ENCODE measurements around the gene PARS2. TPM values are rescaled to one million over a fixed set of nuclear protein-coding genes. Genes with fewer than 3 reads are reported as not detected.

The PARS2 gene
- total and polyA plus RNA-seq, 3 experiments from 2014 or later, result 3.2 to 8.2 (median 7.9) TPM

DNA sequence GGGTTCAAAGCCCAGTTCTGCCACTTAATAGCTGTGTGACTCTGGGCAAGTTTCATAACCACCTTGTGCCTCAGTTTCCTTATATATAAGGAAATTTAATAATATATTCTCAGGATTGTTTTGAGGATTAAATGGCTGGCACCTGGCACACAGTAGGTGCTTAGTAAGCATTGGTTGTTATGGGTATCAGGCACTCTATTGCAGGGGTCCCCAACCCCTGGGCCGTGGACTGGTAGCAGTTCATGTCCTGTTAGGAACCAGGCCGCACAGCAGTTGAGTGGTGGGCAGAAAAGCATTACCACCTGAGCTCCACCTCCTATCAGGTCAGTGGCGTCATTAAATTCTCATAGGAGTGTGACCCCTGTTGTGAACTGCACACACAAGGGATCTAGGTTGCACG is 18.5 kb downstream of the PARS2 start:
- ChIA-PET POLR2A (no interaction called here), CTCF (no interaction called here)
- peaks cover 0 to 32% (median 11%) of the 10 kb centered on the region in 3 donors for H3K36me3 Mint-ChIP-seq
- no peak for DNase-seq
- no peaks in the 10 kb centered on the region for H3K9me3 ChIP-seq (ENCODE audit: low read length)
- H3K9me3 Mint-ChIP-seq, result no peaks in the 10 kb centered on the region
- no peak overlapping the region for H3K27ac ChIP-seq (ENCODE audit: low read depth, low read length)
- peaks cover 16% of the 10 kb centered on the region for H3K36me3 ChIP-seq (ENCODE audit: insufficient read depth, low read length)
- no peaks in the 10 kb centered on the region for H3K27me3 Mint-ChIP-seq
- H3K27ac Mint-ChIP-seq, result no peak overlapping the region
- no peaks in the 10 kb centered on the region for H3K4me1 Mint-ChIP-seq
- H3K4me1 ChIP-seq (ENCODE audit: insufficient read depth, low read length), result no peaks in the 10 kb centered on the region
- no peak overlapping the region for H3K4me3 ChIP-seq (ENCODE audit: low read length)
- H3K4me3 Mint-ChIP-seq, result no peak overlapping the region
- H3K27me3 ChIP-seq (ENCODE audit: insufficient read depth, low read length, poor library complexity, severe bottlenecking), result no peaks in the 10 kb centered on the region

DNA sequence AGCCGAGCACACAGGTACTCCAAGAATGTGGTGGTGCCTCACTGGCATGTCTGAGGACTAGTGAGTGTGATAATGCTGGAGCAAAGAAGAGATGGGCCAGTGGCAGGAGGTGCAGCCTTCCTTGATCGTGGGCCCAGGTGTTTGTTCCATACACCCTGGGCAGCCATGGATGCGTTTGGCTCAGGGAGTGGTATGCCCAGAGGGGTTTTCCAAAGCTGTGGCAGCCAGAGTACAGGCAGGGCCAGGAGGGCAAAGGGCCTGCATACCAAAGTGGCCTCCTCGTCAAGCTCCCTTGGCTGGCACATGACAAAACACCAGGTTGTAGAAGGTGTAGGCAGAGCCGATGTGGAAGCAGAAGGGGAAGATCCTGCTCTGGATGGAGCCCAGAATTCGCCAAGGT is 19.0 kb downstream of the PARS2 start:
- Histone ChIP-seq H3K9me3 (ENCODE audit: low read length) (no peaks in the 10 kb centered on the region), H3K4me1 (ENCODE audit: insufficient read depth, low read length) (no peaks in the 10 kb centered on the region), H3K4me3 (ENCODE audit: low read length) (no peak overlapping the region), H3K27ac (ENCODE audit: low read depth, low read length) (no peak overlapping the region), H3K36me3 (ENCODE audit: insufficient read depth, low read length) (peaks cover 22% of the 10 kb centered on the region), H3K27me3 (ENCODE audit: insufficient read depth, low read length, poor library complexity, severe bottlenecking) (no peaks in the 10 kb centered on the region)
- H3K9me3 Mint-ChIP-seq, result no peaks in the 10 kb centered on the region
- no peak for DNase-seq
- no peak overlapping the region for H3K4me3 Mint-ChIP-seq
- ChIA-PET CTCF (no interaction called here), POLR2A (no interaction called here)
- H3K27ac Mint-ChIP-seq, result no peak overlapping the region
- no peaks in the 10 kb centered on the region for H3K4me1 Mint-ChIP-seq
- peaks cover 0 to 38% (median 11%) of the 10 kb centered on the region in 3 donors for H3K36me3 Mint-ChIP-seq
- H3K27me3 Mint-ChIP-seq, result no peaks in the 10 kb centered on the region

DNA sequence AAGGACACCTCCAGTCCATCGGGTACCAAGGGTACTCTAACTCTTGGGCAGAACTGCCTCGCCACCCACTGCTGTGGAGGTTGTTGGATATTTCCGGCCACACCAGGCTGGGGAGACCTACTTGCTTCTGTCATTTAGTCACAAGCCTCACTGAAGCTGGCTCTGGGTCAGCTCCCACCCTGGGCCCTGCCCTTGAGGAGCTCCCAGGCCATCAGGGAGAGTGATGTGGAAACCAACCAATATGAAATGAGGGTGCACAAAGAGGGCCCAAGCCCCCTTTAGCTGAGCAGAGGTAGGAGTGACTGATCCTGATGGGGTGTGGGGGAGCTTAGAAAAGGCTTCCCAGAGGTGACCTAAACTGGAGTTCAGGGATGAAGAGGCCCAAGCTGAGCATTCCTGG is 19.6 kb downstream of the PARS2 start:
- no peak for DNase-seq
- no peaks in the 10 kb centered on the region for H3K27me3 Mint-ChIP-seq
- peaks cover 0 to 44% (median 11%) of the 10 kb centered on the region in 3 donors for H3K36me3 Mint-ChIP-seq
- Histone ChIP-seq H3K36me3 (ENCODE audit: insufficient read depth, low read length) (peaks cover 25% of the 10 kb centered on the region), H3K4me3 (ENCODE audit: low read length) (no peak overlapping the region), H3K9me3 (ENCODE audit: low read length) (no peaks in the 10 kb centered on the region), H3K27me3 (ENCODE audit: insufficient read depth, low read length, poor library complexity, severe bottlenecking) (no peaks in the 10 kb centered on the region), H3K4me1 (ENCODE audit: insufficient read depth, low read length) (no peaks in the 10 kb centered on the region), H3K27ac (ENCODE audit: low read depth, low read length) (no peak overlapping the region)
- no peaks in the 10 kb centered on the region for H3K9me3 Mint-ChIP-seq
- H3K27ac Mint-ChIP-seq, result no peak overlapping the region
- H3K4me3 Mint-ChIP-seq, result no peak overlapping the region
- ChIA-PET POLR2A (no interaction called here), CTCF (no interaction called here)
- H3K4me1 Mint-ChIP-seq, result no peaks in the 10 kb centered on the region

- no peaks in the 10 kb centered on the region for H3K9me3 ChIP-seq (ENCODE audit: low read length)
- ChIA-PET CTCF (no interaction called here), POLR2A (no interaction called here)
- H3K4me1 Mint-ChIP-seq, result no peaks in the 10 kb centered on the region
- peaks cover 0 to 54% (median 11%) of the 10 kb centered on the region in 3 donors for H3K36me3 Mint-ChIP-seq
- H3K9me3 Mint-ChIP-seq, result no peaks in the 10 kb centered on the region
- no peak overlapping the region for H3K27ac ChIP-seq (ENCODE audit: low read depth, low read length)
- H3K4me3 Mint-ChIP-seq, result no peak overlapping the region
- DNase-seq, result no peak
- H3K4me1 ChIP-seq (ENCODE audit: insufficient read depth, low read length), result no peaks in the 10 kb centered on the region
- no peaks in the 10 kb centered on the region for H3K27me3 Mint-ChIP-seq
- no peaks in the 10 kb centered on the region for H3K27me3 ChIP-seq (ENCODE audit: insufficient read depth, low read length, poor library complexity, severe bottlenecking)
- peaks cover 30% of the 10 kb centered on the region for H3K36me3 ChIP-seq (ENCODE audit: insufficient read depth, low read length)
- H3K4me3 ChIP-seq (ENCODE audit: low read length), result no peak overlapping the region
- H3K27ac Mint-ChIP-seq, result peak overlapping the region in 1 of 8 donors; percentile 35
Measured at GRCh38 chr1:54743416-54744226, 20.7 kb downstream of the PARS2 start.

DNA sequence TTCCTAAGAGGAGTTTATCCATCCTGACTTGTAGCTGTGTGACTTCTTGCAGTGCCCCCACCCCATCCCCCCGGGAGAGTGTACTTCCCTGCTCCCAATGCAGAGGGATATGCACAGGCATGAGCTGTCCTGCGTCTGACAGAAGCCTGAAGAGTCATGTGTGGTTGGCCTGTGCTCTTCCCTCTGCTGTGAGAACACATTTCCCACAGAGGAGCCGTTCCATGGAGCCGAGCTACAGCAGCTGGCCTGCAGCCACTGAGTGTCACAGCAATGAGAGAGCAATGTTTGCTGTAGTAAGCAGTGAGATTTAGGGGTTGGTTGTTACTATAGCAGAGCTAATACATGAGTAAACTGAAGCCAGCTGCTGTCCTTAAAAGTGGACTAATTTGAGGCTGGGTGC is 22.0 kb downstream of the PARS2 start:
- H3K27ac ChIP-seq (ENCODE audit: low read depth, low read length), result no peak overlapping the region

GRCh38 chr1:54741531-54741930 is 22.8 kb downstream of the PARS2 start:
- Histone ChIP-seq H3K9me3 (ENCODE audit: low read length) (no peaks in the 10 kb centered on the region), H3K4me1 (ENCODE audit: insufficient read depth, low read length) (no peaks in the 10 kb centered on the region), H3K27me3 (ENCODE audit: insufficient read depth, low read length, poor library complexity, severe bottlenecking) (no peaks in the 10 kb centered on the region), H3K4me3 (ENCODE audit: low read length) (no peak overlapping the region), H3K36me3 (ENCODE audit: insufficient read depth, low read length) (peaks cover 37% of the 10 kb centered on the region), H3K27ac (ENCODE audit: low read depth, low read length) (no peak overlapping the region)
- H3K4me1 Mint-ChIP-seq, result no peaks in the 10 kb centered on the region
- ChIA-PET POLR2A (no interaction called here), CTCF (no interaction called here)
- no peaks in the 10 kb centered on the region for H3K9me3 Mint-ChIP-seq
- H3K27ac Mint-ChIP-seq, result peak overlapping the region in 1 of 8 donors; percentile 5
- H3K27me3 Mint-ChIP-seq, result no peaks in the 10 kb centered on the region
- no peak for DNase-seq
- H3K4me3 Mint-ChIP-seq, result no peak overlapping the region
- peaks cover 0 to 74% (median 21%) of the 10 kb centered on the region in 3 donors for H3K36me3 Mint-ChIP-seq

More for the DNA sequence above, 22.0 kb downstream of the PARS2 start:
- no peaks in the 10 kb centered on the region for H3K4me1 Mint-ChIP-seq
- Histone ChIP-seq H3K36me3 (ENCODE audit: insufficient read depth, low read length) (peaks cover 30% of the 10 kb centered on the region), H3K4me3 (ENCODE audit: low read length) (no peak overlapping the region), H3K27me3 (ENCODE audit: insufficient read depth, low read length, poor library complexity, severe bottlenecking) (no peaks in the 10 kb centered on the region), H3K4me1 (ENCODE audit: insufficient read depth, low read length) (no peaks in the 10 kb centered on the region), H3K9me3 (ENCODE audit: low read length) (no peaks in the 10 kb centered on the region)
- no peak overlapping the region for H3K4me3 Mint-ChIP-seq
- no peak overlapping the region for H3K27ac Mint-ChIP-seq
- CTCF ChIA-PET, result no interaction called here
- POLR2A ChIA-PET, result no interaction called here
- DNase-seq, result no peak
- H3K9me3 Mint-ChIP-seq, result no peaks in the 10 kb centered on the region
- H3K27me3 Mint-ChIP-seq, result no peaks in the 10 kb centered on the region
- peaks cover 0 to 66% (median 14%) of the 10 kb centered on the region in 3 donors for H3K36me3 Mint-ChIP-seq

GRCh38 chr1:54738244-54738643 is 26.1 kb downstream of the PARS2 start:
- POLR2A ChIA-PET, result no interaction called here
- H3K9me3 ChIP-seq (ENCODE audit: low read length), result no peaks in the 10 kb centered on the region
- no peak overlapping the region for H3K4me3 Mint-ChIP-seq
- H3K27me3 Mint-ChIP-seq, result no peaks in the 10 kb centered on the region
- H3K4me3 ChIP-seq (ENCODE audit: low read length), result no peak overlapping the region
- no peaks in the 10 kb centered on the region for H3K9me3 Mint-ChIP-seq
- H3K27me3 ChIP-seq (ENCODE audit: insufficient read depth, low read length, poor library complexity, severe bottlenecking), result no peaks in the 10 kb centered on the region
- no peak for DNase-seq
- H3K27ac ChIP-seq (ENCODE audit: low read depth, low read length), result no peak overlapping the region
- peaks cover 11 to 91% (median 26%) of the 10 kb centered on the region in 3 donors for H3K36me3 Mint-ChIP-seq
- H3K36me3 ChIP-seq (ENCODE audit: insufficient read depth, low read length), result peaks cover 37% of the 10 kb centered on the region
- H3K27ac Mint-ChIP-seq, result peak overlapping the region in 1 of 8 donors; percentile 68
- no peaks in the 10 kb centered on the region for H3K4me1 ChIP-seq (ENCODE audit: insufficient read depth, low read length)
- peaks cover 0 to 3% (median 0%) of the 10 kb centered on the region in 3 donors for H3K4me1 Mint-ChIP-seq
- CTCF ChIA-PET, result no interaction called here

- H3K36me3 ChIP-seq (ENCODE audit: insufficient read depth, low read length), result peaks cover 29% of the 10 kb centered on the region
- H3K9me3 ChIP-seq (ENCODE audit: low read length), result no peaks in the 10 kb centered on the region
- H3K27me3 ChIP-seq (ENCODE audit: insufficient read depth, low read length, poor library complexity, severe bottlenecking), result no peaks in the 10 kb centered on the region
- H3K4me1 ChIP-seq (ENCODE audit: insufficient read depth, low read length), result no peaks in the 10 kb centered on the region
- Mint-ChIP-seq H3K4me3 (peak overlapping the region in 1 of 7 donors; percentile 11), H3K27ac (peak overlapping the region in 3 of 8 donors; percentile 17 to 87 (median 31)), H3K36me3 (peaks cover 11 to 78% (median 21%) of the 10 kb centered on the region in 3 donors), H3K27me3 (no peaks in the 10 kb centered on the region), H3K4me1 (peaks cover 0 to 3% (median 0%) of the 10 kb centered on the region in 3 donors), H3K9me3 (no peaks in the 10 kb centered on the region)
- DNase-seq, result no peak
- H3K27ac ChIP-seq (ENCODE audit: low read depth, low read length), result no peak overlapping the region
- ChIA-PET CTCF (no interaction called here), POLR2A (no interaction called here)
- H3K4me3 ChIP-seq (ENCODE audit: low read length), result no peak overlapping the region
Measured at GRCh38 chr1:54736685-54737084, 27.6 kb downstream of the PARS2 start.
